Lung microvascular endothelial cell (primary cell): Measurements from ENCODE around the gene OGFOD3. TPM values are rescaled to one million over a fixed set of nuclear protein-coding genes. Genes with fewer than 3 reads are reported as not detected.
"Not testable (repeated sequence)": the region's sequence is repeated elsewhere in the genome, so short reads cannot be mapped to it uniquely, and the experiment has no call there.

Experiments
- DNase-seq, 2 donors: peaks; one replicate each; pipeline versions ENCODE4 v3.0.0 to v3.0.0-alpha.2; 2010; ENCODE audit warnings: low read depth in 2 of 2
- total RNA-seq: library from RNA; depleted of rRNA; stranded (reverse); fragments of >200 nt; gene quantifications from 2 replicates; pipeline ENCODE4 v1.2.1, GENCODE V29; 2014

The OGFOD3 gene
- total RNA-seq, 1 donor from 2014 or later: 19.8 TPM

DNA sequence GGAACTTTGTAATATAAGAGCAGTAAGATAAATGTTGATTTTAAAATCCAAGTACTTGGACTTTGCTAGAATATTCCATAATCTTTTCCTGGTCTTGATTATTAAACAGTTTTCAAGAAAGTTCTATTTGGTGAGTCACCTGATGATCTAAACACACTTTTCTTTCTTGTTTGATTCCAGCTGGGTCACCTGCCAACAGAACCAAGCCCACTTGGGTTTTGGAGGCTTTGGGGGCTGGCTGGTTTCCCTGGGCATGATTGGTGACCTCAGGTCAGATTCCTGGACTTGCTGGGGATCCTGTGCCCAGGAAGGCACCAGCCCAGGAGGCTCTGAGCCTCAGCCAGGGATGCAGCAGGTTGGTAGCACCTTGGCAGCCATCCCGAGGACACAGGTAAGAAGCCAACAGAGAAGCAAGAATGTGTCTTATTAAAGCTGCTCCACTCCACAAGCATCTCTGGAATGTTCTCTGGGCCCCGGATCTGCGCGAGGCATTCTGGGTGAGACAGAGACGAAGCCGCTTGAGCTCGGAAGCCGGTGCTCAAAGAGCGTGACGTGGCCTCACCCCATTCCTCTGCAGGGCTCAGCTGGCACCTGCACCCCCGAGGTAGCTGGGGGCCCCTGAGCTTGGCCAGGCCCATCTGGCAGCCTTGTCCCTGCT is 62.5 kb downstream of the OGFOD3 start:
- no peak for DNase-seq

DNA sequence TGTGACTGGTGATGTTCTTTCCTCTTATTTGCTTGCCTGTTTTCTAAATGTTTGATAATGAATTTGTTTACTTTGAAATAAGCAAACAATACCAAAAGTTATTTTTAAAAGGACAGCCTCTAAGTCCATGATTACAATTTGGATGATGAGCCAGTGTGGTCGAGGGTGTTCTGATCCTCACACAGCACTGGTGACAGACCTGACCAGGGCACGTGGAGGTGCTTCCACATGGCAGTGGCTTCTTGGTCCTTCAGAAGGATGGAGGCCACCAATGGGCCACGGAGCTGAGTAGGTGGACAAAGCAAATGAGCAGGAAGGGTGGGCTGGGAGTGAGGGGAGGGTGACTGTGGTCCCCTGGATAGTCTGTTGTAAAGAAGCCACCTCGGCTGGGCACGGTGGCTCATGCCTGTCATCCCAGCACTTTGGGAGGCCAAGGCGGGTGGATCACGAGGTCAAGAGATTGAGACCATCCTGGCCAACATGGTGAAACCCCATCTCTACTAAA is 63.5 kb downstream of the OGFOD3 start:
- DNase-seq: no peak

DNA sequence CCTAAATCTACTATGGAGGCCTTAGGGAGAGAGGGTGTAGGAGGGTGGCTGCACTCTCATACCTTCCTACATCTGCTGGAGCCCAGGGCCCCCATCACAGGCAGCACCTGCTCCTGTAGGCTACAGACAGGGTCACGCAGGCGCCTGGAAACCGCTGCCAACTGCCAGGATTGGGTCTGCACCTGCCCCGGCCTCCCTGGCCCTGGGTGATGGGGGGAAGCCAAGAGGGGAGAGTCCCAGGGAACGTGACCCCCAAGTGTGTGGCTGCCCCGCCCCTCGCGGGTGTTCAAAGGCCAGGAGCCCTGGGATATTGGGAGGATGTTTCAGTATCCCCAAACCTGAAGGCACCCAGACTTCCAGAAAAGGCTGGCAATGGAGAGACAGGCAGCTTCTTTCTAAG is 64.9 kb downstream of the OGFOD3 start:
- no peak for DNase-seq

DNA sequence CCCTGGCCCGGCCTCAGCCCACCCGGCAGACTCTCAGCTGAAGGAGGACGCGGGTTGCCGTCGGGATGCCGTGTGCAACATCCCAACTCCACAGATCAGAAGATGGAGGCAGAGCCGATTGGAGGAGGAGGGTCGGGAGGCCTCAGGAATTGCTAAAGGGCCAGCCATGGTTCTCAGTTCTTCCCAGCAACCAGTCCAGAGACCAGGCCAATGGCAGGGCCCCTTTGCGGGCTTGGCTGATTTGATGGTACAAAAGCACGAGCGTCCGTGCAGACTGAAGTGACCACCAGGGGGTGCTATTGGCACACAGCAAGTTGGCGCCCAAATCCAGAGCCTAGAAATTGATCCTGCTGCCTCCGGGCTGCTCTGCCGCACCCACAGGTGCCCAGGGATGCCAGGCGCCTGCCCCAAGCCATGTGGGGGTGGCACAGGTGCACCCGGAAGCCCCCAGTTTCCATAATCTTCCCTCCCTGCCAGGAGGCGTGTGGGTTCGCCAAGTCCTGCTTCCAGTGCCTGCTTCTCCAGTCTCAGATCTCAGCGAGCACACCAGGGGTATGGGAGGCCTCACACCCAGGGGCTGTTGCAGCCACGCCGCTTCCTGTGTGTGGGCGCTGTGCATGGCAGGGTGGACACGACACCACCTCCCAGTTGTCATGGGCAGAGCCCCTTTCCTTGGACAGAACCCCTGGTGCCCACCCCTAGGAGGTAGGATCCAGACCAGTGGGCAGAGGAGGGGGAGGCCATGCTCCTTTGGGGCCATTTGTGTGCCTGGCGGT is 66.5 kb downstream of the OGFOD3 start:
- peak; percentile 89 to 94 for DNase-seq

DNA sequence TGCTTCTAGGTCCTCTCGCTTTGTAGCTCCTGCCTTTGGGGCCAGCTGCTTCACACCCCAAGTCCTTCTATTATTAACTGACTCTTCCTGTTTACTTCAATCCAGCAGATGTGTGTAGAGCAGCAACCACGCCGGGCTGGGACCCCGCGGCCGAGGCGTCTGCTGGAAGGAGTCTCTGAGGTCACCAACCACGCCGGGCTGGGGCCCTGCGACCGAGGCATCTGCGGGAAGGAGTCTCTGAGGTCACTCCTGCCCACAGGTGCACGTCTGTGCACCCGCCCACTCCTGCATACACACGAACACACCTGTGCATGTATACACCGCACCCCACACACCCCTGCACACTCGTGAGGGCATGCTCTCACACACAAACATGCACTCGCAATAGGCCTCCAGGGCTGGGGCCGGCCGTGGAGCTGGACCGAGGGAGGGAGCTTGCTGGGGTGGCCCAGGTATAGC is 67.1 kb downstream of the OGFOD3 start:
- no peak for DNase-seq

DNA sequence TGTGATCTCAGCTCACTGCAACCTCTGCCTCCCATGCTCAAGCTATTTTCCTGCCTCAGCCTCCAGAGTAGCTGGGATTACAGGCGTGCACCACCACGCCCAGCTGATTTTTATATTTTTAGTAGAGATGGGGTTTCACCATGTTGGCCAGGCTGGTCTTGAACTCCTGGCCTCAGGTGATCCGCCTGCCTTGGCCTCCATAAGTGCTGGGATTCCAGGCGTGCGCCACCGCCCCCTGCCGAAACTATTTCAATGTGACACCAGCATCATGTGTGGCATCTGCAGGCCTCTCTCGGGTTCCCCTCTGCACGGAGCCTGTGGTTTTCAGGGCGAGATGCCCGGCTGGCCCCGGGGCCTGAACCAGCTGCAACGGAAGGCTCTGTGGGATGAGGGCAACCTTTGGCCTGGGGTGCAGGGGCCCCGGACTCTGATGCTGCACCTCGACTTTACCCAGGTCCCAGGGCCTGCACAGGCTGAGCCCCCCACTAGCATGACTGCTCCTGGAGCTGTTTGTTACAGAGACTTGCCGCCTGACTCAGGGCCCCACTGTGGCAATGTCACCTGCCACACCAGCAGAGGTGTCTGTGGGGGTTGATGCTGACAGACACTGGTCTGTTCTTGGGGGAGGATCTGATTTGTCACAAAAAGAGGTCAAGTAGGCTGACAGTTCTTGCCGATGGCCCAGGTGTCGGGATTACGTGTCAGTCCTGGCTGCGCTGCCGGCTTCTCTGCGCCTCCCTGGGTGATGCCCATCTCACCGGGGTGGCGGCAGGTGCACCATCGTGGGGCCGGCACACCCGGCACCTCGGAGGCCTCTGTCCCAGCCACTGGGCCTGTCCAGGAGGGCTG is 68.0 kb downstream of the OGFOD3 start:
- DNase-seq: no peak

DNA sequence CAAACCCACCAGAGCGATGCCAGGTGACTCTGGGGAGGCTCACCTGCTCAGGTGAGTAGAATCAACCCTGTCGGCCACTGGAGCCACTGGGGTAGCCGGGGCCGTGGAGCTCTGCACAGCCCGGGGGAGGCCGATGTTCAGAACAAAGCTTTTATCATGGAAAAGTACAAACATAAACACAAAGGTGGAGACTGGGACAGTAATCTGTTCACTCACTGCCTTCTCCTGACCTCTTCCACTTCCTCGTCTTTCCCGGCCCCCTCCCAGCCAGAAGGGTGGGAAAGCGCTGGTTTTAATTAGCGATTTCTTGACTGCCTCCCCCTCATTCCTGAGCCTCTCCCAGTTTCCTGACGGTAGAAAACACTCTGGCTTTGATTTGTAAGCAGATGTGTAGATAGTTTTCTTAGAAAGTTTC is 69.1 kb downstream of the OGFOD3 start:
- DNase-seq: no peak

DNA sequence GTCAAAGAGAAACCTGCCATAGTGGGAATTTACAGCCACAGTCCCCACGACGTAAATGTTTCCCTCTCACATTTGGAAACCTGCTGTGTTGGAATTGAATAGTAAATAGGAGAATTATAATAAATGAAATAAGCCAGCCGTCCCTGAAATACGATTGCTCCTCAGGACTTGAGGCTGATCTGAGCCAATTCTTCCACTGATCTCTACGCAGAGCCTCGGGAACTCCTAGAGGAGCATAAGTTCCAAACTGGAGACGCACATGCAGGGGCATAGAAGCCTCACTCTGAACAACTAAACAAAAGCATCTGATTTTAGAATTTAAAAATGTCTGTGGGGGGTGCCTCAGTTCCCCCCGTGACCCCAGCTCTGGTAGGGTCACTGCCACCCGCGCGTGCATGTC is 69.5 kb downstream of the OGFOD3 start:
- DNase-seq: no peak

DNA sequence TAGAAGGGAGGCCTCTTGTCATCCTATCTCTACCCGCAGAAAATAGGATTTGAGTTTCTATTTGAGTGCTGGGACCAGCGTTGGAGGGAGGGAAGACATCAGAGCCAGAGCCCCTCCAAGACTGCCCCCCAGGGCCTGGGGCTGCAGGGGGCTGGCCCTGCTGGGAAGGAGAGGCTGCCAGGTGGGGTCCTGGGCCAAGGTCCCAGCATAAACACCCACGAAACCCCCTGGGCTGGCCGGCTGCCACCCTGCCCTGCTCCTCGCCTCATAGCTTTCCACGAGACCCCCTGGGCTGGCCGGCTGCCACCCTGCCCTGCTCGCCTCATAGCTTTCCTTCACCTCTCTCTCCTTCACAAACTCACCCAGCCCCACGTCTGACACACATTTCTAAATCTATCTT is 70.0 kb downstream of the OGFOD3 start:
- DNase-seq: no peak

DNA sequence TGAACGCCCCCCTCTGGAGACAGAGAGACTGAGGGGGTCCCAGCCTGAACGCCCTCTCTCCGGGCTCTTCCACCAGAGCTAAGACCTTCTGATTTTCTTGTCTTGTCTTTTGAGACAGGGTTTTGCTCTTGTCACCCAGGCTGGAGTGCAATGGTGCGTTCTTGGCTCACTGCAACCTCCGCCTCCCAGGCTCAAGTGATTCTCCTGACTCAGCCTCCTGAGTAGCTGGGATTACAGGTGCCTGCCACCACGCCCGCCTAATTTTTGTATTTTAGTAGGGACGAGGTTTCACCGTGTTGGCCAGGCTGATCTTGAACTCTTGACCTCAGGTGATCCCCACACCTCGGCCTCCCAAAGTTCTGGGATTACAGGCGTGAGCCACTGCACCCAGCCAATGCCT is 70.4 kb downstream of the OGFOD3 start:
- DNase-seq: not testable (repeated sequence)

DNA sequence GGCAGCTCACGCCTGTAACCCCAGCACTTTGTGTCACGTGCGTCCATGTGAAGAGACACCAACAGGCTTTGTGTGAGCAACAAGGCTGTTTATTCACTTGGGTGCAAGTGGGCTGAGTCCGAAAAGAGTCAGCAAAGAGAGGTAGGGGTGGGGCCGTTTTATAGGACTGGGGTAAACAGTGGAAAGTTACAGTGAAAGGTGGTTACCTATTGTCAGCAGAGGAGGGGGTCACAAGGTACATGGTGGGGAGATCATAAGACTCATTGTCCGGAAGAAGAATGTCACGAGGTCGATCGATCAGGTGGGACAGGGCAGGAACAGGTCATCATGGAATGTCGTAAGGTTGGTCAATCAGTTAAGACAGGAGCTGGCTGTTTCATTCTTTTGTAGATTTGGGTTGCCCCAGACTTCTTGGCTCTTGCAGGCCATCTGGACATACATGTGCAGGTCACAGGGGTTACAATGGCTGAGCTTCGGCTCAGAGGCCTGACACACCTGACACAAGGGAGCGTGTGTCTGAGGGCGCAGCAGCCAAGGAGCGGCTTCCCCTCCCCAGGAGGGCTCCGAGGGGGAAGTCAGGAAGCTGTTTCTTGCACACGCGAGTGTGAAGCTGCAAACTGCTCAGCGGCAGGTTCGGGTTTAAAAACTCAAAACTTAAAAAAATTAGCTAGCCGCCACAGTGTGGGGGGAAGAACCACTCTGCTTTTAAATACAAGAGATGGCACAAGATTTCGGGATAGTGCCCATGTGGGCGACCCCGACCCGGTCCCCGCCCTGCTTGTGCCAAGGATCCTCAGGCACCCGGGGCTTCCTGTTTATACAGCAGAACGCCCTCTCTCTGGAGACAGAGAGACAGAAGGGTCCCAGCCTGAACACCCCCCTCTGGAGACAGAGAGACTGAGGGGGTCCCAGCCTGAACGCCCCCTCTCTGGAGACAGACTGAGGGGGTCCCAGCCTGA is 71.8 kb downstream of the OGFOD3 start:
- no peak for DNase-seq

DNA sequence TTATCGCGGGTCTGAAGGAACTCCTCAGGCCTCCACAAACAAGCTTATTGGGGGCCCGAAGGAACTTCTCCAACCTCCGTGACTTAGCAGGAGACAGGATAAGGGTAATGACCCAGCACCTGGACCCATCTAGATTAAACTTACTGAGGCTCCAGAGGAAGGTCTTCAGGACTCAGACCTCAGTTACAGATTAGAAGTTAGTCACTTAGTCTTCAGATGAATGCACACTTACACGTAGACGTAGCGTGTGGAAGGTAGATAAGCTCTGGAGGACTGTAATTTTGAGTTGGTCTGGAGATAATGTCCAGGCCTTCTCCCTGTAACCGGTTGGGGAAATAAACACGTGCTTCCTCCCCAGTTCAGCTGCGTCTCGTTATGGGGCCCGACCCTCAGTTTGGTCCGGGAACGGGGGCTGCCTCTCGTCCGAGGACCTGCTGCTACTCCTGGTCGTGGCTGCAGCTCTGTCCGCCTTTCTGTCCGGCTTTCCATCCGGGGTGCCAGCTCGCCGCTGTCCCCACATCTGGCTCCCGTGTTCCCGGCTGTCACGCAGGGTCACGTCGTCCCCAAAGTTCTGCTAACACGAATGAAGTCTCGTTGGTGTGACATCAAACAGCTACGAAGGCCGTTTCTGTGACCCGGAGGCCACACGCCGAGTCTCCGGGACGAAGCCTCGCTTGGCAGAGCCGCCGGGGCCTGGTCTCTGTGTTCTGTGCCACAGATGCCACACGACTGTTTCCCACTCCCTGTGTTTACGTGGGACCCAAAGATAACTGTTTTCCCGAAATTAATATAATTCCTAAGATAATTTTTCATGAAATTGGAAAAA is 73.0 kb downstream of the OGFOD3 start:
- DNase-seq: no peak

DNA sequence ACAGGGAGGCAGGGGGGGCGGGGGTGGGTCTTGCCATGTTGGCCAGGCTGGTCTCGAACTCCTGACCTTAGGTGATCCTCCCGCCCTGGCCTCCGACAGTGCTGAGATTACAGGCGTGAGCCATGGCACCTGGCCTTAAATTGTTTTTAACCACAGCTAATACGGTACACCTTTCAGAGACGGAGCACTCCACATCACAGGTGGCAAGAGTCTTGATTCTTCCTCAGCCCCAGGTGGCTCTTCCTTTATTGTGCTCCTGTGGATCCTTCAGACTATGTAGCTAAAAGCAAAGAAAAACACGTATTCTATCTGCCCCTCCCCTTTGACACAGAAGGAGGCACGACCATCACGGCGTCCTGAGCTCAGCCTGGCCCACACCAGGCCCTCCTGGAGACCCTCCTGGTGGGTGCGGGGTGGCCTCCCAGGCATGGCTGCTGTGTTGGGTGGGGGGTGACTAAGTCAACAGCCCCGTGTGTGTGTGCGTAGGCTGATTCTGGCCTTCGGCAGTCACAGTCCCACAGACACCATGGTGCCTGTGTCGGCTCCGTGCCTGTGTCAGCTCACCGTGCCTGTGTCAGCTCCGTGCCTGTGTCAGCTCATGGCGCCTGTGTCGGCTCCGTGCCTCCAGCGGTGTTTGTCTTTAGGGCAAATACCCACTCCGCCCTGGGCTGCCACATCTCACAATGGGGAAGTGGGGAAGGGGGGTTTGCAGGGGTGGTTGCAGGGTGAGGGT is 74.0 kb downstream of the OGFOD3 start:
- DNase-seq: no peak

DNA sequence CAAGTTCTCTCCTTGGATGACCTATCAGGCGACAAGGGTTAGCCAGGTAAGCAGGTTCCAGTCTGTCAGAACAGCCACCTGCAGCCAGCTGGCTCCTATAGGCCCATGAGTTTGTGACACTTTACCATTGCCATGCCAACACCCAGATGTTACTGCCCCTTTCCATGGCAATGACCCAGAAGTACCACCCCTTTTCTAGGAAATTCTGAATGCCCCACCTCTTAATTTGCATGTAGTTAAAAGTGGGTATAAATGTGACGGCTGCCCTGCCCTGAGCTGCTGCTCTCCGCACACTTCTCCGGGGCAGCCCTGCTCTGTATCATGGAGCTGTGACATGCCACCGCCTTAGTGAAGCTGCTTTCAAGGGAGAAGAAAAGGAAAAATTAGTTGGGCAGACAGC is 74.8 kb downstream of the OGFOD3 start:
- no peak for DNase-seq

DNA sequence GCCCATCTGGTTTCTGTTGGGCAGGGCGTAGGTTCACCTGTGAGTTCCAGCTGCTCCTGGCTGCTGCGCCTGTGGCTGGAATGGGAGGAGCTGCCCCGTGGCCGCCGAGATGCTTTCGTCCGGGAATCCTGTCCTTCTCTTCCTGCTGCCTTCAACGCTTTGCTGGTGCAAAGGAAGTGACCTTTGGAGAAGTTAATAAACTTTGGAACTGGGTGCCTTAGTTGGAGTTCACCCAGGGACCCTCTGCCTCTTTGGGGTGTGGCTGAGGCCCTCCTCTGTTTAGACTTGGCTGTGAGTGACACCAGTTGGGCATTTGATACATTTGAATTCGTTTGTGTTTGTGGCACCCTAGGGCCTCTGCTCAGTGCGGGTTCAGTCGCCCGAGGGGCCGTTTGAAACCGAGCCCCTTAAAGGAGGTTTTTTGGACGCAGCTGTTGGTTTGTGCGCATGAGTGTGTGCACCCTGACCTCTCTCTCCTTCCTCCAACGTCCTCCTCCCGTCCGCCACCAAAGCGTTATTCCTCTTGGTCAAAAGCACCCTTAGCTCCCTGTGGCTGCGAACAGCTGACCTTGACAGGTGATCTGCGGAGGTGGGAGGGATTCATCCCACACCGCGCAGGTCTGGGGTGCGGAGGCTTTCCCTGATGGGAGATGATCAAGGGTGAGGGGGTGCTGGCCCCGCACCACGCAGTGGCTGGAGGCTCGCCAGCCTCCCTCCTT is 75.9 kb downstream of the OGFOD3 start:
- DNase-seq: no peak

DNA sequence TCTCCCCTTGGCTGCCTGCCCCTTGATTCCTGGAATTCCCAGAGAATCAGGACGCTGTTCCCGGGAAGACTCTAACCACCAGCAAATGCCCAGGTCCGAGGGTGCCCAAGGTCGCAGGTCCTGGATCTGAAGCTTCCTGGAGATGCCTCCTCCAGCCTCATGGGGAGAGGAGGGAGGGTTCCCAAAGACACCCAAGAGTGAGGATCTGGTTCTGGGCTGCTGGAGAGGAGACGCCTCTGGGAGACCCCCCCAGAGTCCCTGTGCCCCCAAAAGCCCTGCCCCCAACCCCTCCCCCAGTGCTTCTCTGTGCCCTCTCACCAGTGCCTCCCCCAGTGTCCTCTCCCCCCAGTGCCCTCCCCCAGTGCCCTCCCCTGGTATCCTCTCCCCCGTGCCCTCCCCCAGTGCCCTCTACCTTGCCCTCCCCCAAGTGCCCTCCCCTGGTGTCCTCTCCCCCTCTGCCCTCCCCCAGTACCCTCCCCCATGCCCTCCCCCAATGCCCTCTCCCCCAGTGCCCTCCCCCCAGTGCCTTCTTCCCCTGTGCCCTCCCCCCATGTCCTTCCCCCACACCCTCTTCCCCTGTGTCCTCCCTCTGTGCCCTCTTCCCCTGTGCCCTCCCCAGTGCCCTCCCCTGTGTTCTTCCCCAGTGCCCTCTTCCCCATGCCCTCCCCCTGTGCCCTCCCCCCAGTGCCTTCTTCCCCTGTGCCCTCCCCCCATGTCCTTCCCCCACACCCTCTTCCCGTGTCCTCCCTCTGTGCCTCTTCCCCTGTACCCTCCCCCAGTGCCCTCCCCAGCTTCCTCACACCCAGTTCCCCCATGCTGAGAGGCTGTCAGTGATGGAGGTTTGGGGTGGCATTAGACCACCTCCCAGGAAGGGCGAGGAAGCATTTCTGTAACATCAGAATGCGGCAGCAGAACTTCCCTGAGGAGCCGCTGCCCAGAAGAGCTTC is 78.5 kb downstream of the OGFOD3 start:
- no peak for DNase-seq
